Spleen (tissue), 7 donors: Measurements from ENCODE around the gene NHERF2.

Experiments used
- CTCF ChIP-seq, 11 experiments: fragments of 200-600 bp in 7 of 11; fragments of 450-650 bp in 4 of 11; sonication (generic) in 4 of 11; IDR thresholded peaks in 8 of 11; conservative IDR thresholded peaks in 3 of 11; 1 replicate in 7 of 11; 2 replicates in 4 of 11; pipeline versions ENCODE4 v1.4.0 to v1.8.0; 2016 to 2021; ENCODE audit warnings: antibody characterized with exemption in 11 of 11, inconsistent platforms in 4 of 11, mild to moderate bottlenecking in 1 of 11
- POLR2A ChIP-seq, 3 donors: fragments of 450-650 bp; IDR thresholded peaks; one replicate each; pipeline ENCODE4 v1.5.1; 2017; ENCODE audit warnings: antibody characterized with exemption in 3 of 3, mild to moderate bottlenecking in 1 of 3
- donor health status: DM: no; HTN: no; CAD: no; lungs with moderate emphysema.
- donor health status: DM: no; HTN: no; CAD: no.
- donor health status: DM: no; HTN: no; CAD: no.

GRCh38 chr16:2062801-2063200 is 36.1 kb downstream of the NHERF2 start:
- TF ChIP-seq POLR2A (IDR thresholded peaks at IDR 0.05) (no peak), CTCF (IDR thresholded peaks at IDR 0.05 in 8 of 11, conservative IDR thresholded peaks at IDR 0.05 in 3 of 11) (no peak)
